Heart left ventricle (tissue), 13 donors: ENCODE results near the gene LONP2.

ENCODE experiments used
- CTCF ChIP-seq, 12 donors: fragments of 200-600 bp; sonication (generic) in 4 of 12; IDR thresholded peaks; one replicate each; pipeline versions ENCODE4 v1.5.0 to v1.8.0; 2018 to 2022; ENCODE audit warnings: antibody characterized with exemption in 12 of 12, mild to moderate bottlenecking in 5 of 12
- POLR2A ChIP-seq, 2 donors: fragments of 450-650 bp; IDR thresholded peaks; one replicate each; pipeline ENCODE4 v1.6.1; 2017; ENCODE audit warnings: antibody characterized with exemption in 2 of 2, mild to moderate bottlenecking in 2 of 2, moderate library complexity in 2 of 2
- donor health status: ischemic (EF 13 %, LVEDD 7.1; RV severe dilation, severe dysfunction).
- donor health status: DM: no; HTN: yes; CAD: no.
- donor health status: DM: no; HTN: no; CAD: no.
- donor health status: ischemic (EF 25% LVEDD 6.9; RV normal size, moderate dysfunction).
- donor health status: ischemic (EF 25% LVEDD 5.7; RV mildly dilated, moderate dysfunction).
- donor health status: ischemic (EF 35%, LVEDD 5.7; RV mildly dilated, moderate dysfunction).
- donor health status: nonischemic (EF 11% LVEDD 7.7; RV severe dilation, severe dysfunction).
- donor health status: DM: yes; HTN: yes; CAD: no.
- donor health status: PGD.
- donor health status: ischemic (EF 29% LVEDD 5.4; RV normal size, mild dysfunction).
- donor health status: nonischemic (EF 23%, LVEDD 6.1; RV moderate dilation, normal function).

- TF ChIP-seq CTCF (IDR thresholded peaks at IDR 0.05) (no peak), POLR2A (IDR thresholded peaks at IDR 0.05) (no peak)
Observed at GRCh38 chr16:48276102-48276501, 32.0 kb downstream of the LONP2 start.
